GM19025 (cell line): Measurements from ENCODE around the gene RSPO3.
"Not testable (repeated sequence)": the region's sequence is repeated elsewhere in the genome, so short reads cannot be mapped to it uniquely, and the experiment has no call there.

ENCODE experiments used
- ATAC-seq: cut with Tn5 transposase; IDR thresholded peaks from one replicate; pipeline ENCODE4 v1.9.1; 2021; ENCODE audit warnings: mild to moderate bottlenecking, low read depth, moderate library complexity; ENCODE audit not compliant: unreplicated experiment

RSPO3 gene, protein sequence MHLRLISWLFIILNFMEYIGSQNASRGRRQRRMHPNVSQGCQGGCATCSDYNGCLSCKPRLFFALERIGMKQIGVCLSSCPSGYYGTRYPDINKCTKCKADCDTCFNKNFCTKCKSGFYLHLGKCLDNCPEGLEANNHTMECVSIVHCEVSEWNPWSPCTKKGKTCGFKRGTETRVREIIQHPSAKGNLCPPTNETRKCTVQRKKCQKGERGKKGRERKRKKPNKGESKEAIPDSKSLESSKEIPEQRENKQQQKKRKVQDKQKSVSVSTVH

DNA sequence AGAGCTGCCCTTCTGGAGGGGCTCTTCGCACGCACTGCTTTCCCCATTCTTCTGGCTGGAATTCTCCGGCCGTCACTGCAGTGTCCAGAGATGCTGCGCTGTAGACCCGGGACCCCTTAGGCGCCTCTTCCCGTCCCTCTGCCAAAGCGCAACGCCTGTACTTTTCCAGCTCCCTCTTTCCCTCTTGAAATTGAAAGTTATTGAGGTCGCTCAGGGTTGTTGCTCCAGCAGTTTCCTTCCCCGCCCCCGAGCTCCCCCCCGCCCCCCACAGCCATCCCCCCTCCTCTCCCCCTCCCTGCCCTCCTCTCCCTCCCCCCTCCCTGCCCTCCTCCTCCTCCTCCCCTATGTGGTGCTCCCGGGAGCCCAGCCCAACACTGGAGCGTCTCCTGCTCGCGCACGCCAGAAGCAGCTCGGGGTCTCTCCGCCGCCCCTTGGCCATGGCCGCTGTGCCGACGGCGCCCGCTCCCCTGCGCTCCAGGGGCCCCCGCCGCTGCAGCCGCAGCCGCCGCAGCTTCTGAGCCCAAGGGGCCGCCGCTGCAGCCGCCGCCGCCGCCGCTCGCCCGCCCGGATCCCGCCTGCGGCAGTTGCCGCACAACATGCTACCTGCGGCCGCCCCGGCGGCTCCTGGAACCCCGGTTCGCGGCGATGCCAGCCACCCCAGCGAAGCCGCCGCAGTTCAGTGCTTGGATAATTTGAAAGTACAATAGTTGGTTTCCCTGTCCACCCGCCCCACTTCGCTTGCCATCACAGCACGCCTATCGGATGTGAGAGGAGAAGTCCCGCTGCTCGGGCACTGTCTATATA is at the start of gene RSPO3:
Gene RSPO3, plus strand, starts transcription at position 374 of the 804 bp plus-strand sequence. CDS start 522 bp downstream, outside the sequence.
- ATAC-seq = no peak

DNA sequence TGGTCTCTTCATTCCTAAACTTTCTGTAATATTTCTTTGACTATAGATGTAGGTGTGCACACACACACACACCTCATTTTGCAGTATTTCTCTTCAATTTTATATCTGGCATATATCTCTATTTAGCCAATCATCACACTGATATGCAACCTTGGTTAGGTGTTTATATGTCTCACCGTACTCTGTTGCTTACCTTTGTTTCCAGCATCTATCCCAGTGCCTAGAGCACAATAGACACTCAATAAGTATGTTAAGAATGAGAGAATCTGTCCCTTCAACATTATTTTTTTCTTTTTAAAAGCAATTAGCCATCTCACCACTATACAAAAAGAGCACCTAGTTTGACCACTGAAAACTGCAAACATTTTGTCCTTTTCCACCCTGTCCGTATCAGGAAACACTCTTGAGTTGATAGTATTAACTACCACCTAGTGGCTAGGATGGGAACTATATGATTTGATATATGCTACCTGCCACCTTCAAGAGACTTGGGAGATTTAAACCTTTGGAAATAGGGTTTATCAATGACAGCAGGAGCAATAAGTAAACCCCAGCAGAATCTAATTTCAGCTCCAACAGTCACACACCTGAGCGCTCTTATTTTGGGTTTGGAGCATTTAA is 48.7 kb upstream of the RSPO3 start:
- ATAC-seq = no peak

DNA sequence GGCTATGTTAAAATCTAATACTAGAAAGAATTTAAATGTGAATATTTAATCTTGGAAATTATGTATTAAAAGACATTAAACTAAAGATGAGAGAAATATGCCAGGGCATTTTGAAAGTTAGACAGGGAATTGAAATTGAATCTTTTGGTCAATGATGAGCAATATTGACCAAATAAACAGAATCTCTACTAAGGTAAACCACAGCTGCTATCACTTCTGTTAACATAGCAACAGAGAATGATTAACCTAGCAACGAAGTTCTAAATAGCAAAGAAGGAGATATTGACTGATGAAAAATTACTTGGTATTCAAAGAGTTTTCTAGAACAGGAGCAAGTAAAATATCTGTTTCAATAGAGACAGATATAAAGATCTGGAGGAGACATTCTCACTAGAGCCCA is 45.2 kb upstream of the RSPO3 start:
- peak; percentile 39 for ATAC-seq

DNA sequence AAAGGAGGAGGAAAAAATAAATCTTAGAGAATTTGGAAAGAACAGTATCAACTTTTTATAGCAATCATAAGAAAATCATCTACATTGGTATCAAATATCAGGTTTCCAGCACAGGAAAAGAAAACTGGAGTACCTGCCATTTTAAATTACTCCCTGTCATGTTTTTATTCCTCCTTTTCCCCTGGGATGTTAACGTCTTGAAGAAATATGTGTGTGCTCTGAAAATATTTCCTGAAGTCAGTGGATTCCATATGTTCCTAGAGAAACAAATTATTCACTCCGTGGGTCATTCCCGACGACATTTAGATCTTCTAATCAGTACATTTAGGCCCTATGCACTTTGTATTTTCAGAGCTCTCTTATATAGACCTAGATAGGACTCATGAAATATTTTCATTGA is 42.0 kb upstream of the RSPO3 start:
- ATAC-seq = no peak

DNA sequence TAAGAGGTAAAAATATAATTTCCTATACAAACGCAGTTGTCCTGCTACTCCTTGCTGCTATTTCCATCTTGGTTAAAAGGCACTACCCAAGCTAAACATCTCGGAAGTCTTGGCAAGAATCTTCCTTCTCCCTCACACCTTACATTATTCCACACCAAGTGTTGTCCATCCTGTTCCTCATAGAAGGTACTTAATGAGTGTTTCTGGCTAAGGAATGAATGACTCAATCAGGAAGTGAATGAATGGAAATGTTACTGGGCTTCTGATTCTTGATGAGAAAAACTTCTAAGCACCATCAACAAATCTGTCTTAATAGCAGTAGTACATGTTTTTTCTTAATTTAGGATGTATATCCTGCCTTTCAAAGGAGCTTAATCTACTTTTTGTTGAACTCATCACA is 40.6 kb upstream of the RSPO3 start:
- ATAC-seq = no peak

DNA sequence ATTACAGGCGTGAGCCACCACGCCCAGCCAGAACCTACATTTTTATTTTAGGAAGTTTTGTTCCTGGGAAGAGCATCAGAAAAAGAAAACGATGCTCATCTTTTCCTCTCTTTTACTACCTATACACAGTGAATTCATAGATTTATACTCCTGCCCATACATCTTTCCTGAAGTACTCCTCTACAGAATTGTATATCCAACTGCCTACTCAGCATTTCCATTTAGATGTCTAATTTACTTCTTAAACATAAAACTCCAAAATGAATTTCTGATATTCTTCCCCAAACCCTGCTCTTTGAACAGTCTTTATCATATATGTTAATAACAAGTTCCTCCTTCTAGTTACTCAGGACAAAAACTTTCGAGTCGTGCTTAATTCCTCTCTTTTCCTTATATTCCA is 39.8 kb upstream of the RSPO3 start:
- no peak for ATAC-seq

DNA sequence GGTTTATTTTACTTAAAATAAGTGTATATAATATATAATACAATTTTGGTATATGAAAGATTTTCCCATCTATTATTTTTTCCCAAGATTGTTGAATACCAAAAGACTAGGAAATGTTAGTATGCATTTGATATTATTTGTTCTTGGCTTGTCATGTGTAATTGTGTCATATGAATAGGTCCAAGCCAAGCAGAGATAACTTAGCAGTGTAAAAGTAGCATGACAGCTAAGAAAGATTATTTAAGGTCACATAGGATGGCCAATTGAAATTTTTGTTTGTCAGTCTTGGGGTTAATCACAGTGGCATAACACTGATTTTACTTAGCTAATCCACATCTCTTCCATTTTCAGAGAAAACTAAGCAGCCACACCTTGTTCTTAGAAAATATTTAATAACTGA is 38.8 kb upstream of the RSPO3 start:
- no peak for ATAC-seq

DNA sequence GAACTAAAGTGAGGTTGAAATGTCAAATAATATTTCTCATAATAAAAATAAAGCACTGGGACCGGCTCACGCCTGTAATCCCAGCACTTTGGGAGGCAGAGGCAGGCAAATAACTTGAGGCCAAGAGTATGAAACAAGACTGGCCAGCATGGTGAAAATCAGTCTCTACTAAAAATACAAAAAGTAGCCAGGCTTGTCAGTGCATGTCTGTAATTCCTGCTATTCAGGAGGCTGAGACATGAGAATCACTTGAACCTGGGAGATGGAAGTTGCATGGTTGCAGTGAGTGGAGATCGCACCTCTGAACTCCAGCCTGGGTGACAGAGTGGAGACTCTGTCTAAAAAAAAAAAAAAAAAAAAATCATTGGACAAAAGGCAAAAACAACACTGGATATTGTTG is 38.4 kb upstream of the RSPO3 start:
- ATAC-seq = no peak

DNA sequence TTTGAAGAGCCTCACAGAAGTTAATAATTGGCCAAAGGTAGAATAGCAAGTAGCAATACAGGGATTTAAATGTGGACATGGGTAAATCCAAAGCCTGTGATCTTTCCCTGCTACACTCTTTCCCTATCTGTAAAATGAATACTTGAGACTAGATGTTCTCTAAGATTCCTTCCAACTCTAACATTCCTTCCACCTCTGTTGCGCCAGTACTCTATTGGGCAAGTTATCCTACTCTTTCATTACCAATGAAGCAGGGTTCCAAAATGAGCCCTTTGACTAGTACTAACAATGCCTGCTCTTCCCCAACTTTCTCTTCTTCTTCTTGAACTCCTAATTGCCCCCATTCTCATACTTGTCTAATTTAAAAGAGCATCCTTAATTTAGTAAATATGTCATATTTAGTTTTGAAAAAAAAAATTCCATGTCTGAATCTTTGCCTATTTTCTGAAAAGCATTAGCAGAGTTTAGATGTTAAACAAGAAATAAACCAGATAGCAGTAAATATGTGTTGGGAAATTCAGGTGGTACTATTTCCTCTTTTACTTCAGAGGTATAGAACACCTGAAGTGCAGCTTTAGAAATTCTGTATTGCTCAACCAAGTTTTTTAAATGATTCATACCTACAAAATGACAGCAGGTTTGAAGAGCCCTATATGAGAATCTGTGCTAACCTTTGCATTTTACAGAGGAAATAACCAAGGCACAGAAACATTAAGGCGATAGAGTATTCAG is 35.1 kb upstream of the RSPO3 start:
- no peak for ATAC-seq

DNA sequence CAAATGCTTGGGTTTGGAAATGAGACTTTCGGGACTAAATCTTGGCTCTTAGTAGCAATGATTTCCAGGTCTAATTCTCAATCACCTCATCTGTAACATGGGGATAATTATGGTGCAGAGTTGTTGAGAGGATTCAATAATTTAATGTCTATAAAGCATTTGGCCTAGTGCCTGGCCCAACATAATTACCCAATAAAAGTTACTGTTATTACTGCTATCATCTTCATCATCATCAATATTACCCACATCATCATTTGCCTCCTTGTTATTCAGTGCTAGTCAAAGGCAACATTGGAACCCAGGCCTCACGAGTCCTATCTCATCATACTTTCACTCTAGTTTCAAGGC is 34.5 kb upstream of the RSPO3 start:
- ATAC-seq = no peak

DNA sequence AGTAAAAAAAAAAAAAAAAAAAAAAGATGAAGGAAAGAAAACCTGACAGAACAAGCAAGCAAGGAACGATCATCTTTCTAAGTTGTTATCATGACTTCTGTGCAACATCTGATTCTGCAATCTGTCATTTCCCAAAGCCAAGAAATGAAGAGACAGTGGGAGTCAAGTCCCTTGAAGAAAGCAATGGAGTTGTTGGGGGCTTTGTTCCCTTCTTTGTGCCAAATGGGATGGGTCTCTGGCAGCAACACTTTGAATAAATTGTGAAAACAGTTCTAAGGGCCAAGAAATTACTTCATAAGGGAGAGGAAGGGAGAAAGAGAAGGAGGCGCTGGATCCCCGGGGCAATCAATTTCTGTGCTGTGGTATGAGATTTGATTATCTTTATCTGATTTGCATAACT is 33.3 kb upstream of the RSPO3 start:
- no peak for ATAC-seq

DNA sequence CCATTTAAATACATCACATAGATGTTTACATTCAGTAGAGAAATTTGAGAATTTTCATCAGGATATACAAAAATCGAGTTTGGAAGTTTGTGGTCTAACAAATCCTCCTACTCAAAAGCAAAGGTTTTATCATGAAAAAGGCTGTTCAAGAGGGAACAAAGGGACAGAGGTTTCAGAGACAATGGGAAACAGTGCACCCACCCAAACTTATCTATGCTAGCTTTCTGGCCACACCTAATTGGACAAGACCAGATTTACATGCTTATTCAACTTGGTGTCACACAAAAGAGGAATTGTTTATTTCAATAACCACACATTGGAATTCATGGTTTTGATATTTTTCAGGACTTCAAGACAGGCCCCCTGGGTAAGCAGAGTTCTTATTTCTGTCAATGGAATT is 28.4 kb upstream of the RSPO3 start:
- no peak for ATAC-seq

DNA sequence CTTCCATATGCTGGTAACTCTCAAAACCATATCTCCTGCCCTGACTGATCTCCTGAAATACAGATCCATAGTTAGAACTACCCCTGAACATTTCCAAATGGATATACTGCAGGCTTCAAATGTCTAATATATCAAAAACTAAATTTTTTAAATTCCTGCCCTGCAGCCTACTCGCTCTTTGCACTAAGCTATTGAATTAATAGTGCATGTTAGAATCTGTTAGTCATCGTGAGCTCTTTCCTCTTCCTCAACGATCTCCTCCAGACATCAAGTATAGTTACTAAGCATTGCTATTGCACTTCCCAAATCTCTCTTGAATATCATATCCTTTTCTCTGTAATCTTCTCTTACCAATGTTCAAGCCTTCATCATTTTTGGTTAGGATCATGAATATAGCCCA is 26.0 kb upstream of the RSPO3 start:
- no peak for ATAC-seq

DNA sequence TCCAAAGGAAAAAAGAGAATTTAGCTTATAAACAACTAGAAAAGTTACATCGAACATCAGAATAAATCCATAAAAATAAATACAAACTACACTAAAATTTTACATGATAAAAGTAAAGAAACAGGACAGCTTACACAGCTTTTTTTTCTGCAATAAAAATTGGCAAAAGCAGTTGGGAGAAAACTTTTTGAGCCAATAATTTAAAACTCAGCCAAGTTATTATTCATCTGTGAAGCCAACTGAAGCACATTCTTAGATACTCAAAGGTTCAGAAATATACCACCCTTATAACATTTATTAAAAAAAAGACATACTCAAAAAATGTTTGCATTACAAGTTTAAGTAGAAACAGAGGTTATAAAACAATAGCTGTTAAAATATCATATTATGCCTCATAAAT is 23.7 kb upstream of the RSPO3 start:
- no peak for ATAC-seq

DNA sequence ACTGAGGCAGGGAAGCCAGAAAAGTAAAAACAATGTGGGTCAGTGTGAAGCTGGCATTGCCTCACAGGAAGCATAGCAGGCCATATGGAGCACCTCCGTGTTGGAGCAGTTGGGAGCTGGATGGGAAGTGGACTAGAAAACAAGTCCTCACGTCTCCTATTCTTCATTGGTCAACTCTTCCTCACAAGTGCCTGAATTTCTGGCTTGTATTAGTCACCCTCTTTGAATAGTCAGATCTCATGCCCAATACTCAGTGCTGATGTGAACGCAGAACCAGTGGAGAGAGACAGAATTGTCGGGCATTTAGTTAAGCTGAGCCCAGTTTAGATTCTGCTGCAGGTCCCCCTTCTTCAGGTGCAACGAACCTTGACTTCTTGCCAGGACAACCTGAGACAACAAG is 22.3 kb upstream of the RSPO3 start:
- no peak for ATAC-seq

DNA sequence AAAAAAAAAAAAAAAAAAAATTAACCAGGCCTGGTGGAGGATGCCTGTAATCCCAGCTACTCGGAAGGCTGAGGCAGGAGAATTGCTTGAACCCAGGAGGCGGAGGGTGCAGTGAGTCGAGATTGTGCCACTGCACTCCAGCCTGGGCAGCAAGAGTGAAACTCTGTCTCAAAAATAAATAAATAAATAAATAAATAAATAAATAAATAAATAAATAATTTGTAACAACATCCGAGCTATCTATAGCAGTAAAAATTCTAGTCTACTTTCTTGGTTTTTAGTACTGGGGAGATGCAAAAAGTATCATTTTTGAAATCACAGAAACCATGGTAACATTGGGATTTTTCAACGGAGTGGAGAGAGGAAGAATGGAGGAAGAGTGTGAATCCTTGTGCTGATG is 21.0 kb upstream of the RSPO3 start:
- not testable (repeated sequence) for ATAC-seq

DNA sequence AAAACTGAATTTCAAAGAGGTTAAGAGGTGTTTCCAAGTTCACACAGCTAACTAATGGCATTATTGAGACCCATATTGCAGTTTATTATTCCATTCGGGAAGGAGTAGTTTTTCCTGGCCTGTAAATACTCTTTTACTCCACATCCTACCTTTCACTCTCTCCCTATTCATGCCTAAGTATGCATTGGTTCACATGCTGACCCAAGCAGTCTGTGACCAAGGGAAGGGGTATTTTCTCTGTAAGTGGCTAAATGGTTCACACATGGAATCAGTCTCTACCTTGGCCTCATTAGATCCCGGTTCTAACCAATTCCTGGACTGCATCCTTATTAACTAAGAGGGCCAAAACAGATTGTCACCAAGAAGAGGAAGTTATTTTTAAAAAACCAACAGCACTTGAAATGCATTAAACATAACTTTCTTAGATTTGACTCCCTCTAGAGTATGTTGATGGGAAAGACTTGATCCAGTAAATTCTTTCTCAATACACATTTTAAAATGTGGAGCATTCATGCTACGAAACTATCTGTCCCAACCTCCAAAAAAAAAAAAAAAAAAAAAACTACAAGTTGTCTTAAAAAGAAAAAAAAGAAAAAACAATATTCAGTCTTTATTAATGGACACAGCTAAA is 17.8 kb upstream of the RSPO3 start:
- ATAC-seq = no peak

DNA sequence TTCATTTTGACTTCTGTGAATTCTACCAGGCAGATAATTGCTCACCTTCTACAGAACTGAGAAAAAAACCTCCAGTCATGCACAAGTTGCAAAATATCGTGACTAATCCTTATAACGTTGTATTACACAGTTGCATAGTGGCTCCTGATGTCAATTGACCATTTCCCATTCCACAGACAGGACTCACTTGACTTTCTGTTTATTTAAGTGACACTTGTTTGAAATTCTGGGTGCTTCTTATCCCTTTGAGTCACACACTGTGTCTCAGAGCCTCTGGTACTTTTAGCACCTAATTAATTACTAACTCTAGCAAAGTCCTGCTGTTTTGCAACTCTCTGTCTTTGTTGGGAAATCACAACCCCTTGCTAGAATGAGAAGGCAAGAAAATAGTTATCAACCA is 16.2 kb upstream of the RSPO3 start:
- ATAC-seq = no peak

DNA sequence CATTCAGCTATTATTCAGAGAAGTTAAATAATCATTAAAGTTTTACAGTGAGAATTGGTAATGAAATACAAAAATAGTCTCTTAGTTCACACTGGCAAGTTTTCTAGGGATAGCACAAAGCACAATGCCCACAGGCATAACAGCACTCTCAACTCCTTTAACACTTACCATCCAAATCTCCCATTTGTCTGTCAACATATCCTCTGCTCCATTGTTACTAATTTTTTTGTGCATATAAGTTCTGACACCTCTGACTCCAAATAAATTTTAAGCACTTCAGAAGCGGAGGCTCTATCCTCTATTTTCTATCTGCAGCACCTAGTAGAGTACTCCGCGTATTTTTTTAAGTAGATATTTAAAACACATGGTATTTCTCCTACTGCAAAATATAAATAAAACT is 15.6 kb upstream of the RSPO3 start:
- no peak for ATAC-seq

DNA sequence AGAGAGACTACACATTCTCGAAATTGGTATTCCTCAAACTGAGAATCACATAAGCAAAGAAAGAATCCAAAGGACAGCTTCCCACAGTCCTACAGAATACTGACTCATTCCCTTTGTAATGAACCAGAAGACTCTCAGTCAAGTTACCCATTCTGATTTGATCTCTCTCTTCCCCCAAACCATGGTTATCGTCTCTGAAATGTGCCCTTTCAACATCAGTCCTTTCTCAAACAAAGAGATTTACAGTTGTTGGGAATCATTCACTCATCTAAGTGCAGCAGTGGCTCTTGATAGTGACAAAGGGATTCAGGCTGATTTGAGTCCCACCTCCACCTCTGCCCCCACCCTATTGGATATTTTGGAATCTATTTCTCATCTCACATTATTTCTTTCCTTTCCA is 15.0 kb upstream of the RSPO3 start:
- ATAC-seq = no peak

DNA sequence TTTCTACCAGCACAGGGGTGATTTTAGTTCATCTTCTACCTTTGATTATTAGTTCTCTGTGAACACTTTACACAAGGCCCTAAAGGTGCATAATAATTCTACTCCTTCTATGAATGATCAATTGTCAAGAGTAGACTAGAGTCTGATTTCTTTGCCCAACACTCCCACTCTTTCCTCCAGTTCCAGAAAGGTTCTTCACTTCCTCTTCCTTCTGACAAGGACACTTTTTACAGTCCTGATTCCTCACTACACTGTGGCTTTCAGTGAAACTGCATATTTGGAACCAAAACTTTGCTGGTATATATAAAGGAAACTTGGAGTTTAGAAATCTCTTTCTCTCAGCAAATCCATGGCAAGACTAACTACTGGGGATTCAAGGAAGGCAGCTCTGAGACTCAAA is 10.6 kb upstream of the RSPO3 start:
- ATAC-seq = no peak
